H9 (cell line): ENCODE results near the gene AMER3. TPM values are rescaled to one million over a fixed set of nuclear protein-coding genes. Genes with fewer than 3 reads are reported as not detected.

ENCODE experiments used
- DNase-seq: peaks from one replicate; pipeline ENCODE4 v3.0.0-alpha.2; 2017
- H2AFZ ChIP-seq: one replicate; pipeline ENCODE4 v1.6.1; 2013; ENCODE audit warnings: mild to moderate bottlenecking, low read length, control low read depth, moderate library complexity
- H2AK5ac ChIP-seq: 2 replicates; pipeline ENCODE4 v1.6.1; 2013; ENCODE audit warnings: low read length, control low read depth, mixed read lengths; ENCODE audit not compliant: insufficient read length
- H2BK120ac ChIP-seq: one replicate; pipeline ENCODE4 v1.6.1; 2013; ENCODE audit warnings: low read depth, mild to moderate bottlenecking, low read length, control low read depth, inconsistent platforms; ENCODE audit not compliant: poor library complexity, severe bottlenecking
- H2BK12ac ChIP-seq: 2 replicates; pipeline ENCODE4 v1.6.1; 2013; ENCODE audit warnings: low read length, control low read depth, mixed read lengths, low read depth; ENCODE audit not compliant: insufficient read length
- H2BK15ac ChIP-seq: 2 replicates; pipeline ENCODE4 v1.6.1; 2013; ENCODE audit warnings: low read depth, low read length, control low read depth
- H2BK20ac ChIP-seq: one replicate; pipeline ENCODE4 v1.6.1; 2013; ENCODE audit warnings: low read depth, mild to moderate bottlenecking, low read length, control low read depth, inconsistent platforms; ENCODE audit not compliant: poor library complexity, severe bottlenecking
- H2BK5ac ChIP-seq: 2 replicates; pipeline ENCODE4 v1.6.1; 2013; ENCODE audit warnings: low read length, control low read depth, mixed read lengths; ENCODE audit not compliant: insufficient read length
- H3K14ac ChIP-seq: 2 replicates; pipeline ENCODE4 v1.6.1; 2013; ENCODE audit warnings: low read length, control low read depth; ENCODE audit not compliant: insufficient read depth
- H3K18ac ChIP-seq: 2 replicates; pipeline ENCODE4 v1.6.1; 2013; ENCODE audit warnings: low read depth, mild to moderate bottlenecking, mixed read lengths, low read length, control low read depth; ENCODE audit not compliant: insufficient read length
- H3K23ac ChIP-seq: 2 replicates; pipeline ENCODE4 v1.6.1; 2013; ENCODE audit warnings: low read length, control low read depth, mixed read lengths, low read depth; ENCODE audit not compliant: insufficient read length
- H3K23me2 ChIP-seq: 2 replicates; pipeline ENCODE4 v1.6.1; 2013; ENCODE audit warnings: low read depth, mild to moderate bottlenecking, mixed read lengths, low read length, control low read depth; ENCODE audit not compliant: insufficient read length, poor library complexity, severe bottlenecking
- H3K27ac ChIP-seq: 2 replicates; pipeline ENCODE4 v1.5.1; 2013; ENCODE audit warnings: low read length, control low read depth, mixed read lengths, low read depth; ENCODE audit not compliant: insufficient read length
- H3K27me3 ChIP-seq: 2 replicates; pipeline ENCODE4 v1.6.1; 2013; ENCODE audit warnings: low read length, control low read depth, inconsistent platforms; ENCODE audit not compliant: insufficient read depth
- H3K4ac ChIP-seq: 2 replicates; pipeline ENCODE4 v1.6.1; 2013; ENCODE audit warnings: low read depth, mild to moderate bottlenecking, control low read depth, inconsistent platforms, low read length, moderate library complexity
- H3K4me1 ChIP-seq: 2 replicates; pipeline ENCODE4 v1.6.1; 2013; ENCODE audit warnings: low read length, control low read depth, inconsistent platforms; ENCODE audit not compliant: insufficient read depth
- H3K4me2 ChIP-seq: 2 replicates; pipeline ENCODE4 v1.6.1; 2013; ENCODE audit warnings: low read length, control low read depth, mixed read lengths; ENCODE audit not compliant: insufficient read length, insufficient read depth
- H3K56ac ChIP-seq: 2 replicates; pipeline ENCODE4 v1.6.1; 2013; ENCODE audit warnings: low read depth, mild to moderate bottlenecking, mixed read lengths, low read length, control low read depth; ENCODE audit not compliant: insufficient read length
- H3K79me1 ChIP-seq: 2 replicates; pipeline ENCODE4 v1.6.1; 2013; ENCODE audit warnings: low read depth, mild to moderate bottlenecking, moderate library complexity, low read length, control low read depth, inconsistent platforms; ENCODE audit not compliant: insufficient read depth, poor library complexity, severe bottlenecking
- H3K79me2 ChIP-seq: 2 replicates; pipeline ENCODE4 v1.6.1; 2013; ENCODE audit warnings: low read length, control low read depth, inconsistent platforms; ENCODE audit not compliant: insufficient read depth
- H3K9ac ChIP-seq: 2 replicates; pipeline ENCODE4 v1.6.1; 2013; ENCODE audit warnings: low read length, control low read depth, mixed read lengths; ENCODE audit not compliant: insufficient read length; ENCODE audit errors: extremely low read depth
- H3K9me3 ChIP-seq: one replicate; pipeline ENCODE4 v1.6.1; 2013; ENCODE audit warnings: low read depth, low read length, inconsistent platforms; ENCODE audit not compliant: control insufficient read depth
- H3T11ph ChIP-seq: one replicate; pipeline ENCODE4 v1.6.1; 2013; ENCODE audit warnings: mild to moderate bottlenecking, low read length, control low read depth, inconsistent platforms
- H4K20me1 ChIP-seq: one replicate; pipeline ENCODE4 v1.6.1; 2013; ENCODE audit not compliant: control insufficient read depth, insufficient read length, insufficient read depth
- H4K5ac ChIP-seq: 2 replicates; pipeline ENCODE4 v1.6.1; 2013; ENCODE audit warnings: low read depth, mild to moderate bottlenecking, mixed read lengths, low read length, control low read depth; ENCODE audit not compliant: insufficient read length
- H4K8ac ChIP-seq: replicated peaks from 2 replicates; pipeline ENCODE4 v1.6.1; 2013; ENCODE audit warnings: low read length, control low read depth, mixed read lengths, low read depth; ENCODE audit not compliant: insufficient read length
- H4K91ac ChIP-seq: 2 replicates; pipeline ENCODE4 v1.6.1; 2013; ENCODE audit warnings: low read depth, mild to moderate bottlenecking, moderate library complexity, mixed read lengths, low read length, control low read depth; ENCODE audit not compliant: insufficient read length
- H3K27ac Mint-ChIP-seq, 3 experiments: 2 replicates in 2 of 3; 3 replicates in 1 of 3; pipeline ENCODE4 v1.8.0; 2020 to 2021; ENCODE audit warnings: mixed read lengths in 3 of 3, mild to moderate bottlenecking in 1 of 3, moderate library complexity in 1 of 3
- H3K27me3 Mint-ChIP-seq: 2 replicates; pipeline ENCODE4 v1.8.0; 2021; ENCODE audit warnings: low read depth, mild to moderate bottlenecking, moderate library complexity, mixed read lengths
- H3K36me3 Mint-ChIP-seq, 3 experiments: 2 replicates in 2 of 3; 3 replicates in 1 of 3; pipeline ENCODE4 v1.8.0; 2020 to 2021; ENCODE audit warnings: low read depth in 3 of 3, mixed read lengths in 3 of 3; ENCODE audit not compliant: insufficient read depth in 1 of 3
- H3K4me1 Mint-ChIP-seq, 2 experiments: 2 replicates each; pipeline ENCODE4 v1.8.0; 2020; ENCODE audit warnings: mixed read lengths in 2 of 2
- H3K4me3 Mint-ChIP-seq, 2 experiments: 2 replicates in 1 of 2; 3 replicates in 1 of 2; pipeline ENCODE4 v1.8.0; 2020 to 2021; ENCODE audit warnings: mild to moderate bottlenecking in 2 of 2, mixed read lengths in 2 of 2, moderate library complexity in 1 of 2
- H3K9me3 Mint-ChIP-seq, 2 experiments: 2 replicates in 1 of 2; 3 replicates in 1 of 2; pipeline ENCODE4 v1.8.0; 2020; ENCODE audit warnings: mild to moderate bottlenecking in 2 of 2, mixed read lengths in 2 of 2, moderate library complexity in 1 of 2
- WGBS: extraction: QIAGEN DNeasy Blood & Tissue Kit; methylation state at CpG from one replicate; pipeline ENCODE4 v1.1.7; 2013; ENCODE audit warnings: missing lambda C conversion rate, low lambda C conversion rate, mixed read lengths; ENCODE audit not compliant: insufficient read length; ENCODE audit errors: extremely low coverage; 5-methylcytosine and 5-hydroxymethylcytosine counted together
- total RNA-seq: library from RNA; stranded (reverse); gene quantifications from 2 replicates; pipeline ENCODE4 v1.2.1, GENCODE V29; 2021
- TF ChIP-seq, protein P1 (sequence below): fragments of 200-600 bp; sonication (generic); conservative IDR thresholded peaks from 3 replicates; pipeline ENCODE4 v1.8.0; 2021; ENCODE audit warnings: antibody characterized with exemption, mild to moderate bottlenecking

Gene AMER3
- total RNA-seq, 1 experiment from 2014 or later, result 0.59 TPM

DNA sequence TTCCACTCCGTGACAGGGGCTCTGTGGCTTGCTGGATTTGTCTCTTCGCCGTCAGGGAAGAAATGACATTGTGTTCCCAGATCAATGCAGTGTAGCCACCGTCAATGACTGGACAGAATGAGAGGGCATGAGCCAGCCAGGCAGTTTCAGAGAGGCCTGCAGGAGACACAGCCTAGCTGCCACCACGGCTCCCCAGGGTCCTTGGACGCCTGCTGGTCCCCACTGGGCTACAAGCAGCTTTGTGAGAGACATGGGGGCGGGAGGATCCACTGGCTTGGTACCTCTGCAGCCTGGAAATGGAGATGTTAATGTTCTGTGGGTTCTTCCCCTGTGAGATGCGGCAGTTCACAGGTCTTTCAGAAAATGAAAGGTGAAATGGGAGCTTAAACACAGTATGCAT, 12.1 kb upstream of the AMER3 start:
- Histone ChIP-seq H4K20me1 (no peaks in the 10 kb centered on the region), H2BK12ac (no peak overlapping the region), H3T11ph (no peak overlapping the region), H2BK20ac (no peak overlapping the region), H3K9ac (no peak overlapping the region), H2AK5ac (no peak overlapping the region), H3K23ac (no peak overlapping the region), H3K4me1 (no peaks in the 10 kb centered on the region), H3K23me2 (no peaks in the 10 kb centered on the region), H3K56ac (no peak overlapping the region), H3K18ac (no peak overlapping the region), H4K5ac (no peak overlapping the region), H2BK5ac (no peak overlapping the region), H3K4me2 (no peak overlapping the region), H2BK15ac (no peak overlapping the region), H2BK120ac (no peak overlapping the region), H3K79me1 (no peaks in the 10 kb centered on the region), H3K79me2 (no peaks in the 10 kb centered on the region), H3K27ac (no peak overlapping the region), H4K91ac (no peak overlapping the region), H3K9me3 (no peaks in the 10 kb centered on the region), H3K4ac (no peak overlapping the region), H4K8ac (no peak overlapping the region), H3K14ac (no peak overlapping the region; the same call in 1 of the 2 replicates), H3K27me3 (no peaks in the 10 kb centered on the region), H2AFZ (no peak overlapping the region)
- H3K27me3 Mint-ChIP-seq, result peaks cover 2% of the 10 kb centered on the region; the same call in 1 of the 2 replicates
- DNase-seq, result peak; percentile 22
- WGBS, result no CpG with 5 or more reads among the region's 8 CpGs
- TF ChIP-seq, protein P1, sequence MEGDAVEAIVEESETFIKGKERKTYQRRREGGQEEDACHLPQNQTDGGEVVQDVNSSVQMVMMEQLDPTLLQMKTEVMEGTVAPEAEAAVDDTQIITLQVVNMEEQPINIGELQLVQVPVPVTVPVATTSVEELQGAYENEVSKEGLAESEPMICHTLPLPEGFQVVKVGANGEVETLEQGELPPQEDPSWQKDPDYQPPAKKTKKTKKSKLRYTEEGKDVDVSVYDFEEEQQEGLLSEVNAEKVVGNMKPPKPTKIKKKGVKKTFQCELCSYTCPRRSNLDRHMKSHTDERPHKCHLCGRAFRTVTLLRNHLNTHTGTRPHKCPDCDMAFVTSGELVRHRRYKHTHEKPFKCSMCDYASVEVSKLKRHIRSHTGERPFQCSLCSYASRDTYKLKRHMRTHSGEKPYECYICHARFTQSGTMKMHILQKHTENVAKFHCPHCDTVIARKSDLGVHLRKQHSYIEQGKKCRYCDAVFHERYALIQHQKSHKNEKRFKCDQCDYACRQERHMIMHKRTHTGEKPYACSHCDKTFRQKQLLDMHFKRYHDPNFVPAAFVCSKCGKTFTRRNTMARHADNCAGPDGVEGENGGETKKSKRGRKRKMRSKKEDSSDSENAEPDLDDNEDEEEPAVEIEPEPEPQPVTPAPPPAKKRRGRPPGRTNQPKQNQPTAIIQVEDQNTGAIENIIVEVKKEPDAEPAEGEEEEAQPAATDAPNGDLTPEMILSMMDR, result no peak
- H3K4me1 Mint-ChIP-seq, result peaks cover 17% of the 10 kb centered on the region in 2 experiments
- no peaks in the 10 kb centered on the region for H3K9me3 Mint-ChIP-seq
- H3K36me3 Mint-ChIP-seq, result no peaks in the 10 kb centered on the region
- no peak overlapping the region for H3K27ac Mint-ChIP-seq
- H3K4me3 Mint-ChIP-seq, result no peak overlapping the region
